GM20000 (cell line): Measurements from ENCODE around the gene PLPP3.

Experiments
- DNase-seq: peaks from one replicate; pipeline ENCODE4 v3.0.0; 2012; ENCODE audit warnings: low spot score
- TF ChIP-seq, protein P1 (sequence below): IDR thresholded peaks from 2 replicates; pipeline ENCODE4 v1.5.1; 2012; ENCODE audit warnings: mild to moderate bottlenecking, control low read depth; ENCODE audit errors: extremely low read depth, missing control alignments

The PLPP3 gene

GRCh38 chr1:56450004-56450666, 129.2 kb downstream of the PLPP3 start:
- TF ChIP-seq, protein P1, sequence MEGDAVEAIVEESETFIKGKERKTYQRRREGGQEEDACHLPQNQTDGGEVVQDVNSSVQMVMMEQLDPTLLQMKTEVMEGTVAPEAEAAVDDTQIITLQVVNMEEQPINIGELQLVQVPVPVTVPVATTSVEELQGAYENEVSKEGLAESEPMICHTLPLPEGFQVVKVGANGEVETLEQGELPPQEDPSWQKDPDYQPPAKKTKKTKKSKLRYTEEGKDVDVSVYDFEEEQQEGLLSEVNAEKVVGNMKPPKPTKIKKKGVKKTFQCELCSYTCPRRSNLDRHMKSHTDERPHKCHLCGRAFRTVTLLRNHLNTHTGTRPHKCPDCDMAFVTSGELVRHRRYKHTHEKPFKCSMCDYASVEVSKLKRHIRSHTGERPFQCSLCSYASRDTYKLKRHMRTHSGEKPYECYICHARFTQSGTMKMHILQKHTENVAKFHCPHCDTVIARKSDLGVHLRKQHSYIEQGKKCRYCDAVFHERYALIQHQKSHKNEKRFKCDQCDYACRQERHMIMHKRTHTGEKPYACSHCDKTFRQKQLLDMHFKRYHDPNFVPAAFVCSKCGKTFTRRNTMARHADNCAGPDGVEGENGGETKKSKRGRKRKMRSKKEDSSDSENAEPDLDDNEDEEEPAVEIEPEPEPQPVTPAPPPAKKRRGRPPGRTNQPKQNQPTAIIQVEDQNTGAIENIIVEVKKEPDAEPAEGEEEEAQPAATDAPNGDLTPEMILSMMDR: no peak
- no peak for DNase-seq

DNA sequence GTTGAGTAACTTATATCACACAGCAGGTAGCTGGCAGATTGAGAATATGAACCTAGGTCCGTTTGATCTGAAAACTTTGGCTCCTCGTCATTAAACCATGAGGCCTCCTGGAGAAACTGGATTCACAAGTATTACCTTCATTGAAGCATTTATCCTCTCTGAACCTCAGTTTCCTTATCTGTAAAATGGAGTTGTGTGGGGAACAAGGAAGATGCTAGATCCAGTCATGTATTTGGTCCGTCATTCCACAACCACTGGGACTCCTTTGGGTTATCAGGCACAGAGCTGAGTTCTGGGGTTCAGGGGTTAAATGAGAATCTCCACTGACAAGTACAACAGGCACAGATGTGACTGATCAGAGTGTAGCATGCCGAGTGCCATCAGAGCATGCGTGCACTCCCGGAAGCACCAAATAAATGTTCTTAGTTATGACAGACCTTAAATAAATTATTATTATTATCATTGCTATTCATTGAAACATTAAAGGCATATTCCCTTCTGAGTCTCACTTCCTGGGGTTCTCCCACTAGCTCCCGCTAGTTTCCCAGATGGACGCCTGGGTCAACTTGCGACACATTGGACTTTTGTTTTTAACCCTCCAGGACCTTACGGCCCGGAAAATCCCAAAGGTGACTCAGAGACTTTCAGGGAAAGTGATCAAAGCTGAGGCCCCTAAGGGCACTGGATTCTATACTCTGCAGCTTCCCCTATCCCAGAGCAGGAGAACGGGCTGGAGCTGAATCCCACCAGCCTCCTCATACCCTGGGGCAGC, 130.6 kb downstream of the PLPP3 start:
- TF ChIP-seq, protein P1: no peak
- DNase-seq: no peak

- TF ChIP-seq, protein P1: no peak
- DNase-seq: no peak
Measured at GRCh38 chr1:56447823-56448222, 131.5 kb downstream of the PLPP3 start.

GRCh38 chr1:56446531-56447098, 132.7 kb downstream of the PLPP3 start:
- no peak for DNase-seq
- TF ChIP-seq, protein P1: no peak

GRCh38 chr1:56444960-56445646, 134.3 kb downstream of the PLPP3 start:
- TF ChIP-seq, protein P1: no peak
- no peak for DNase-seq
